PC-3 (cell line): ENCODE data around the gene LGALS3BP.

Experiments
- CTCF ChIP-seq: fragments of 300-600 bp; sonication (generic); conservative IDR thresholded peaks from 2 replicates; pipeline ENCODE4 v1.5.1; 2017; ENCODE audit warnings: antibody characterized with exemption, low read depth, mild to moderate bottlenecking, low read length
- EZH2phosphoT487 ChIP-seq: fragments of 300-600 bp; sonication (generic); IDR thresholded peaks from 2 replicates; pipeline ENCODE4 v1.6.1; 2018; ENCODE audit warnings: mild to moderate bottlenecking, antibody characterized with exemption, low read length, borderline replicate concordance

GRCh38 chr17:78954684-78955083, 25.0 kb downstream of the LGALS3BP start:
- TF ChIP-seq EZH2phosphoT487 = no peak
- TF ChIP-seq CTCF = no peak
